CD14-positive monocyte (primary cell): ENCODE results near the gene C6orf132. TPM values are rescaled to one million over a fixed set of nuclear protein-coding genes. Genes with fewer than 3 reads are reported as not detected.

Experiments
- DNase-seq, 3 donors: peaks; one replicate each; pipeline ENCODE4 v3.0.0-alpha.2; 2011 to 2022
- H2AFZ ChIP-seq: 2 replicates; pipeline ENCODE4 v1.6.0; 2012; ENCODE audit warnings: mild to moderate bottlenecking, low read depth, low read length, inconsistent platforms; ENCODE audit not compliant: insufficient read depth, poor library complexity, severe bottlenecking
- H3K27ac ChIP-seq, 2 donors: 1 replicate in 1 of 2; 2 replicates in 1 of 2; pipeline ENCODE4 v1.5.1; 2012 to 2013; ENCODE audit warnings: low read length in 2 of 2, control low read depth in 1 of 2, inconsistent platforms in 1 of 2, low read depth in 1 of 2, mild to moderate bottlenecking in 1 of 2
- H3K27me3 ChIP-seq, 2 donors: one replicate each; pipeline versions ENCODE4 v1.6.0 to v1.6.1; 2011 to 2013; ENCODE audit warnings: low read length in 2 of 2; ENCODE audit not compliant: control insufficient read depth in 2 of 2, insufficient read depth in 2 of 2
- H3K36me3 ChIP-seq, 2 donors: replicated peaks in 1 of 2; 1 replicate in 1 of 2; 2 replicates in 1 of 2; pipeline versions ENCODE4 v1.5.1 to v1.6.1; 2012 to 2013; ENCODE audit warnings: low read length in 2 of 2, control low read depth in 1 of 2, inconsistent platforms in 1 of 2, mild to moderate bottlenecking in 1 of 2; ENCODE audit not compliant: insufficient read depth in 2 of 2, control insufficient read depth in 1 of 2
- H3K4me1 ChIP-seq, 2 donors: 1 replicate in 1 of 2; 2 replicates in 1 of 2; pipeline versions ENCODE4 v1.5.1 to v1.6.1; 2012 to 2013; ENCODE audit warnings: low read length in 2 of 2, control low read depth in 1 of 2, inconsistent platforms in 1 of 2, mild to moderate bottlenecking in 1 of 2, moderate library complexity in 1 of 2; ENCODE audit not compliant: insufficient read depth in 2 of 2, control insufficient read depth in 1 of 2
- H3K4me2 ChIP-seq: replicated peaks from 2 replicates; pipeline ENCODE3; 2012; ENCODE audit warnings: low read length, moderate library complexity, mild to moderate bottlenecking; ENCODE audit not compliant: poor library complexity, severe bottlenecking; ENCODE audit errors: extremely low read depth
- H3K4me3 ChIP-seq, 3 experiments: fragments of 200-600 bp in 1 of 3; sonication (generic) in 1 of 3; replicated peaks in 1 of 3; 1 replicate in 2 of 3; 2 replicates in 1 of 3; pipeline ENCODE4 v1.5.1; 2011 to 2013; ENCODE audit warnings: low read length in 3 of 3, mild to moderate bottlenecking in 3 of 3, control low read depth in 2 of 3, low read depth in 2 of 3, inconsistent platforms in 1 of 3, moderate library complexity in 1 of 3
- H3K79me2 ChIP-seq: 2 replicates; pipeline ENCODE4 v1.6.0; 2012; ENCODE audit warnings: mild to moderate bottlenecking, control low read depth, inconsistent platforms, low read length, moderate library complexity; ENCODE audit not compliant: insufficient read depth
- H3K9ac ChIP-seq: 2 replicates; pipeline ENCODE4 v1.6.0; 2017; ENCODE audit warnings: low read length, mild to moderate bottlenecking; ENCODE audit not compliant: insufficient read depth, poor library complexity, severe bottlenecking
- H3K9me3 ChIP-seq, 2 donors: replicated peaks in 1 of 2; 1 replicate in 1 of 2; 2 replicates in 1 of 2; pipeline versions ENCODE4 v1.5.1 to v1.6.1; 2012 to 2013; ENCODE audit warnings: low read length in 2 of 2, control low read depth in 1 of 2; ENCODE audit not compliant: control insufficient read depth in 1 of 2, insufficient read depth in 1 of 2
- H4K20me1 ChIP-seq: 2 replicates; pipeline ENCODE4 v1.6.0; 2012; ENCODE audit warnings: mild to moderate bottlenecking, low read length, control low read depth, moderate library complexity; ENCODE audit not compliant: insufficient read depth
- H3K27ac Mint-ChIP-seq, 7 donors: one replicate each; pipeline ENCODE4 v1.8.0; 2020; ENCODE audit warnings: mild to moderate bottlenecking in 7 of 7, mixed read lengths in 7 of 7, moderate library complexity in 6 of 7, inconsistent platforms in 2 of 7
- H3K27me3 Mint-ChIP-seq, 3 donors: one replicate each; pipeline ENCODE4 v1.8.0; 2021 to 2022; ENCODE audit warnings: low read depth in 3 of 3, mild to moderate bottlenecking in 3 of 3, mixed read lengths in 3 of 3, moderate library complexity in 3 of 3, inconsistent platforms in 1 of 3
- H3K36me3 Mint-ChIP-seq, 2 donors: one replicate each; pipeline ENCODE4 v1.8.0; 2020; ENCODE audit warnings: mixed read lengths in 2 of 2, inconsistent platforms in 1 of 2, mild to moderate bottlenecking in 1 of 2
- H3K4me1 Mint-ChIP-seq: one replicate; pipeline ENCODE4 v1.8.0; 2020; ENCODE audit warnings: mild to moderate bottlenecking, mixed read lengths
- H3K4me3 Mint-ChIP-seq, 2 donors: one replicate each; pipeline ENCODE4 v1.8.0; 2020; ENCODE audit warnings: mild to moderate bottlenecking in 2 of 2, mixed read lengths in 2 of 2, moderate library complexity in 1 of 2
- H3K9me3 Mint-ChIP-seq, 7 donors: one replicate each; pipeline ENCODE4 v1.8.0; 2020 to 2022; ENCODE audit warnings: mixed read lengths in 7 of 7, mild to moderate bottlenecking in 6 of 7, moderate library complexity in 6 of 7, inconsistent platforms in 2 of 7
- WGBS: methylation state at CpG from one replicate; pipeline ENCODE4 v1.1.5; 2013; ENCODE audit warnings: missing lambda C conversion rate; ENCODE audit not compliant: insufficient coverage; 5-methylcytosine and 5-hydroxymethylcytosine counted together
- intact Hi-C, 2 donors: fragments of 100-400 bp; cut with micrococcal nuclease; formaldehyde crosslinking; loops; one replicate each; pipeline versions ENCODE4 v1.15.0 to v1.15.1; 2023
- polyA plus RNA-seq, 3 donors: library from polyadenylated mRNA; depleted of rRNA in 1 of 3; unstranded in 2 of 3; stranded (reverse) in 1 of 3; fragments of 300-500 nt in 2 of 3; fragments of >200 nt in 1 of 3; fragmentation: Illumina TruSeq in 2 of 3; gene quantifications; 1 replicate in 2 of 3; 2 replicates in 1 of 3; pipeline ENCODE4 v1.2.3, GENCODE V29; 2012 to 2021
- TF ChIP-seq, protein P1 (sequence below): fragments of 200-600 bp; IDR thresholded peaks from one replicate; pipeline ENCODE4 v1.8.0; 2022; ENCODE audit warnings: antibody characterized with exemption, mild to moderate bottlenecking

The C6orf132 gene
- polyA plus RNA-seq, 3 donors = not detected

DNA sequence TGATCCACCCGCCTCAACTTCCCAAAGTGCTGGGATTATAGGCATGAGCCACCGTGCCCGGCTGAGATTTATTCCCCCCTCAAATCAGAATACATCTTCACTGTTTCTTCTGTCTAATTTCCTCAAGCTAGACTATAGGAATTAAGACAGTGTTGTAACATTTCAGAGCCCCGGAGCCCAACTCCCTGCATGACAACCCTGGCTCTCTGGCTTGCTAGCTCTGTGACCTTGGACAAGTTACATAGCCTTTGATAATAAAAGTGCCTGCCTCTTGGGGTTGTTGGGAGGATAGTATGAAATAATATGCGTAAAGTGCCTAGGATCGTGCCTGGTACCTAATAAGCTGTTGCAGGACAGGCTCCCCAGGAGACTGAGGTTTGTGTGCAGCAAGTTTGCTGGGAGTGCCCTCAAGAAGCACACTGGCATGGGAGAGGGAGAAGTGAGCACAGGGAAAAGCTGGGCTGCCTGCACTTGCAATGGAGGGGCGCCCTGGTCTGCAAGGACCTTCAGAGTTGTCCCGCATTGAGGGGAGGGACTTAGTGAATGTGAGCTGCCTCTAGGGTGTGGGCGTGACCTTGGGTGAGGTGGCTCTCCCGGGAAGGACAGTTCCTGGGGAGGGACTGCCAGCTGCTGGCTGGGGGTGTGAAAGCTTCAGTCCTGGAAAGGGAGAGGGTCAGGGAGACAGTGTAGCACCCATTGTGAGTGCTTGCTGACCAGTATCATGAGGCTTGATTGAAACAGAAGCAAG, 48.7 kb downstream of the C6orf132 start:
- Histone ChIP-seq H3K27me3 (no peaks in the 10 kb centered on the region), H3K9me3 (no peaks in the 10 kb centered on the region), H4K20me1 (no peaks in the 10 kb centered on the region), H3K4me1 (no peaks in the 10 kb centered on the region), H3K4me3 (no peak overlapping the region), H3K4me2 (no peak overlapping the region), H3K79me2 (no peaks in the 10 kb centered on the region), H3K9ac (no peak overlapping the region), H3K27ac (no peak overlapping the region), H3K36me3 (no peaks in the 10 kb centered on the region), H2AFZ (no peak overlapping the region)
- intact Hi-C loops = no loop called here
- Mint-ChIP-seq H3K4me1 (no peaks in the 10 kb centered on the region), H3K36me3 (no peaks in the 10 kb centered on the region), H3K9me3 (no peaks in the 10 kb centered on the region), H3K27me3 (peaks cover 2 to 9% (median 6%) of the 10 kb centered on the region in 3 donors), H3K27ac (no peak overlapping the region), H3K4me3 (no peak overlapping the region)
- 95% methylated on average over 6 of the region's 10 CpGs for WGBS
- TF ChIP-seq, protein P1, sequence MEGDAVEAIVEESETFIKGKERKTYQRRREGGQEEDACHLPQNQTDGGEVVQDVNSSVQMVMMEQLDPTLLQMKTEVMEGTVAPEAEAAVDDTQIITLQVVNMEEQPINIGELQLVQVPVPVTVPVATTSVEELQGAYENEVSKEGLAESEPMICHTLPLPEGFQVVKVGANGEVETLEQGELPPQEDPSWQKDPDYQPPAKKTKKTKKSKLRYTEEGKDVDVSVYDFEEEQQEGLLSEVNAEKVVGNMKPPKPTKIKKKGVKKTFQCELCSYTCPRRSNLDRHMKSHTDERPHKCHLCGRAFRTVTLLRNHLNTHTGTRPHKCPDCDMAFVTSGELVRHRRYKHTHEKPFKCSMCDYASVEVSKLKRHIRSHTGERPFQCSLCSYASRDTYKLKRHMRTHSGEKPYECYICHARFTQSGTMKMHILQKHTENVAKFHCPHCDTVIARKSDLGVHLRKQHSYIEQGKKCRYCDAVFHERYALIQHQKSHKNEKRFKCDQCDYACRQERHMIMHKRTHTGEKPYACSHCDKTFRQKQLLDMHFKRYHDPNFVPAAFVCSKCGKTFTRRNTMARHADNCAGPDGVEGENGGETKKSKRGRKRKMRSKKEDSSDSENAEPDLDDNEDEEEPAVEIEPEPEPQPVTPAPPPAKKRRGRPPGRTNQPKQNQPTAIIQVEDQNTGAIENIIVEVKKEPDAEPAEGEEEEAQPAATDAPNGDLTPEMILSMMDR = no peak
- DNase-seq = no peak

DNA sequence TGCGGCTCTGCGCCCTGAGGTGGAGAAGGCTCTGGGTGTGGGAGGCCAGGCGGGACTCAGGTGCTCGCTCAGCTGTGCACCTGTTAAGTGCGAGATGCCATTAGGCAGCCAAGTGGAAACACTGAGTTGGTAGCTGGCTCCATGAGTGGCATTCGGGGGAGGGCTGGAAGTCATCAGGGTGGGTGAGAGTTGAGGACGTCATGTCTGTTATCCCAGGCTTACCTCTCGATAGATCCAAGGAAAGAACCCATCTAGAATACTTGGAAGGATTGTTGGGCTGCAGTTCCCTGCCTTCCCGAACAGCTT, 50.7 kb downstream of the C6orf132 start:
- Histone ChIP-seq H3K27me3 (no peaks in the 10 kb centered on the region), H3K9me3 (no peaks in the 10 kb centered on the region), H3K9ac (no peak overlapping the region), H3K4me3 (no peak overlapping the region), H4K20me1 (no peaks in the 10 kb centered on the region), H3K4me2 (no peak overlapping the region), H2AFZ (no peak overlapping the region), H3K36me3 (no peaks in the 10 kb centered on the region), H3K79me2 (no peaks in the 10 kb centered on the region), H3K27ac (no peak overlapping the region), H3K4me1 (no peaks in the 10 kb centered on the region)
- Mint-ChIP-seq H3K4me1 (no peaks in the 10 kb centered on the region), H3K27ac (no peak overlapping the region), H3K9me3 (no peaks in the 10 kb centered on the region), H3K27me3 (peaks cover 2 to 6% (median 4%) of the 10 kb centered on the region in 3 donors), H3K4me3 (no peak overlapping the region), H3K36me3 (peaks cover 0 to 1% of the 10 kb centered on the region in 2 donors)
- intact Hi-C loops = no loop called here
- no peak for DNase-seq
- TF ChIP-seq, protein P1 = no peak
- 96% methylated on average over 6 of the region's 9 CpGs for WGBS
